Measurements from ENCODE around the gene PRR29. TPM values are rescaled to one million over a fixed set of nuclear protein-coding genes. Genes with fewer than 3 reads are reported as not detected.

The PRR29 gene
- polyA plus RNA-seq, 1 of the 3 experiments (the other 2 are of a cell fraction): 2.7 TPM

- no peaks in the 10 kb centered on the region for H3F3A ChIP-seq (replicated peaks; ENCODE audit: insufficient read depth)
- H3K4me1 ChIP-seq (ENCODE audit: control insufficient read depth in 1 of 2, insufficient read depth in 2 of 2, low read depth in 1 of 2, low read length in 1 of 2): peaks cover 0 to 22% of the 10 kb centered on the region in 2 experiments; a peak in 1 of 4 replicates
- CTCF ChIA-PET: interaction anchor here (1.4 to 4.6 kb wide), 4 partner anchors 16 to 20 kb away, joined by 3 to 32 read pairs (median 17); no protein-coding TSS in a partner anchor
- POLR2A ChIA-PET: no interaction called here
- no peak overlapping the region for H3K4me3 ChIP-seq (ENCODE audit: low read depth in 2 of 2, low read length in 1 of 2)
- H2AFZ ChIP-seq (ENCODE audit: low read depth): no peak overlapping the region
- H3K79me2 ChIP-seq (ENCODE audit: insufficient read depth): no peaks in the 10 kb centered on the region
- no peak overlapping the region for H3K4me2 ChIP-seq
- H3K36me3 ChIP-seq (replicated peaks in 1 of 2; ENCODE audit: control insufficient read depth in 1 of 2, insufficient read depth in 2 of 2, low read length in 1 of 2): no peaks in the 10 kb centered on the region
- no peaks in the 10 kb centered on the region for H3K9me3 ChIP-seq
- TF ChIP-seq GATA2 (CRISPR knock-in tag; IDR thresholded peaks at IDR 0.05) (no peak), TCF12 (IDR thresholded peaks at IDR 0.05) (no peak), CTCF (IDR thresholded peaks at IDR 0.05) (no peak), CHD2 (IDR thresholded peaks at IDR 0.05; ENCODE audit: low read length, partially characterized antibody) (no peak), SIN3A (IDR thresholded peaks at IDR 0.05; ENCODE audit: borderline replicate concordance, low read depth, low read length) (no peak), FOXJ3 (CRISPR knock-in tag; IDR thresholded peaks at IDR 0.05) (no peak), MAX (IDR thresholded peaks at IDR 0.05; ENCODE audit: low read depth) (no peak), PBX3 (IDR thresholded peaks at IDR 0.05) (no peak), FOSL2 (IDR thresholded peaks at IDR 0.05; ENCODE audit: borderline replicate concordance, low read depth) (no peak)
- DNase-seq: no peak
- H3K9ac ChIP-seq: no peak overlapping the region
- no peaks in the 10 kb centered on the region for H4K20me1 ChIP-seq (ENCODE audit: insufficient read depth)
- 87% methylated on average over 5 of the region's 5 CpGs for WGBS (ENCODE audit: low lambda C conversion rate)
- H3K9me2 ChIP-seq: no peaks in the 10 kb centered on the region
- H3K27ac ChIP-seq (ENCODE audit: low read depth in 2 of 2, low read length in 1 of 2): no peak overlapping the region
- H3K27me3 ChIP-seq (ENCODE audit: insufficient read depth): no peaks in the 10 kb centered on the region; the same call in 1 of the 2 replicates
Measured at GRCh38 chr17:64008346-64008745, 10.2 kb downstream of the PRR29 start.

GRCh38 chr17:64008830-64009229 is 10.7 kb downstream of the PRR29 start:
- H3K4me3 ChIP-seq (ENCODE audit: low read depth in 2 of 2, low read length in 1 of 2): no peak overlapping the region
- no peak overlapping the region for H3K9ac ChIP-seq
- H3K27ac ChIP-seq (ENCODE audit: low read depth in 2 of 2, low read length in 1 of 2): no peak overlapping the region
- 90% methylated on average over 4 of the region's 4 CpGs for WGBS (ENCODE audit: low lambda C conversion rate)
- H3K79me2 ChIP-seq (ENCODE audit: insufficient read depth): no peaks in the 10 kb centered on the region
- no peaks in the 10 kb centered on the region; the same call in 1 of the 2 replicates for H3K27me3 ChIP-seq (ENCODE audit: insufficient read depth)
- POLR2A ChIA-PET: no interaction called here
- H3F3A ChIP-seq (replicated peaks; ENCODE audit: insufficient read depth): no peaks in the 10 kb centered on the region
- no peaks in the 10 kb centered on the region for H4K20me1 ChIP-seq (ENCODE audit: insufficient read depth)
- CTCF ChIA-PET: interaction anchor here (1.1 to 1.6 kb wide), 5 partner anchors 17 to 89 kb away, joined by 3 to 8 read pairs (median 7); no protein-coding TSS in a partner anchor
- H3K36me3 ChIP-seq (replicated peaks in 1 of 2; ENCODE audit: control insufficient read depth in 1 of 2, insufficient read depth in 2 of 2, low read length in 1 of 2): no peaks in the 10 kb centered on the region
- no peaks in the 10 kb centered on the region for H3K9me3 ChIP-seq
- H3K4me2 ChIP-seq: no peak overlapping the region
- H3K9me2 ChIP-seq: no peaks in the 10 kb centered on the region
- H3K4me1 ChIP-seq (ENCODE audit: control insufficient read depth in 1 of 2, insufficient read depth in 2 of 2, low read depth in 1 of 2, low read length in 1 of 2): peaks cover 0 to 22% of the 10 kb centered on the region in 2 experiments; a peak in 1 of 4 replicates
- DNase-seq: no peak
- H2AFZ ChIP-seq (ENCODE audit: low read depth): no peak overlapping the region
- no peak for TF ChIP-seq TAF1 (IDR thresholded peaks at IDR 0.05; ENCODE audit: borderline replicate concordance, low read depth, low read length)
- no peak for TF ChIP-seq SIN3A (IDR thresholded peaks at IDR 0.05; ENCODE audit: borderline replicate concordance, low read depth, low read length)
- no peak for TF ChIP-seq CTCF (IDR thresholded peaks at IDR 0.05)
- TF ChIP-seq RCOR1 (IDR thresholded peaks at IDR 0.05; ENCODE audit: low read length): no peak
- no peak for TF ChIP-seq NRF1 (IDR thresholded peaks at IDR 0.05; ENCODE audit: low read depth, low read length)
- TF ChIP-seq JUND (IDR thresholded peaks at IDR 0.05): no peak
- no peak for TF ChIP-seq NFIC (IDR thresholded peaks at IDR 0.05; ENCODE audit: borderline replicate concordance)
- no peak for TF ChIP-seq GATA2 (CRISPR knock-in tag; IDR thresholded peaks at IDR 0.05)
- no peak for TF ChIP-seq MAX (IDR thresholded peaks at IDR 0.05; ENCODE audit: low read depth)
- TF ChIP-seq TEAD4 (IDR thresholded peaks at IDR 0.05; ENCODE audit: borderline replicate concordance, insufficient read depth): no peak
- no peak for TF ChIP-seq YY1 (IDR thresholded peaks at IDR 0.05; ENCODE audit: low read depth)
- no peak for TF ChIP-seq RFX5 (IDR thresholded peaks at IDR 0.05; ENCODE audit: low read length)
- TF ChIP-seq PBX3 (IDR thresholded peaks at IDR 0.05): no peak
- no peak for TF ChIP-seq IRF3 (IDR thresholded peaks at IDR 0.05; ENCODE audit: low read depth, low read length)
- no peak for TF ChIP-seq SMC3 (IDR thresholded peaks at IDR 0.05; ENCODE audit: low read depth, low read length)

Measured in SK-N-SH (cell line).